SJCRH30 (cell line): Measurements from ENCODE around the gene WNT9B. TPM values are rescaled to one million over a fixed set of nuclear protein-coding genes. Genes with fewer than 3 reads are reported as not detected.
A peak's percentile ranks its signal among the peaks of the same experiment; 100 is the strongest.
"Not testable (repeated sequence)": the region's sequence is repeated elsewhere in the genome, so short reads cannot be mapped to it uniquely, and the experiment has no call there.

ENCODE experiments used
- DNase-seq, 2 experiments: peaks; one replicate each; pipeline ENCODE4 v3.0.0-alpha.2; 2015 to 2020
- H3K27ac ChIP-seq: fragments of 250-450 bp; sonication (Bioruptor Pico); 2 replicates; pipeline ENCODE4 v1.5.1; 2020; ENCODE audit warnings: mild to moderate bottlenecking, moderate library complexity
- H3K27me3 ChIP-seq: fragments of 250-450 bp; sonication (Bioruptor Pico); 2 replicates; pipeline ENCODE4 v1.5.1; 2020; ENCODE audit warnings: mild to moderate bottlenecking, moderate library complexity
- H3K36me3 ChIP-seq: fragments of 250-450 bp; sonication (Bioruptor Pico); 2 replicates; pipeline ENCODE4 v1.5.1; 2020; ENCODE audit warnings: mild to moderate bottlenecking, moderate library complexity
- H3K4me1 ChIP-seq: fragments of 250-450 bp; sonication (Bioruptor Pico); 2 replicates; pipeline ENCODE4 v1.5.1; 2020; ENCODE audit warnings: mild to moderate bottlenecking, moderate library complexity
- H3K4me3 ChIP-seq: fragments of 250-450 bp; sonication (Bioruptor Pico); 2 replicates; pipeline ENCODE4 v1.5.1; 2020; ENCODE audit warnings: mild to moderate bottlenecking, moderate library complexity
- H3K9me3 ChIP-seq: fragments of 250-450 bp; sonication (Bioruptor Pico); replicated peaks from 2 replicates; pipeline ENCODE4 v1.5.1; 2020; ENCODE audit warnings: mild to moderate bottlenecking, moderate library complexity
- total RNA-seq: library from RNA; depleted of rRNA; stranded (reverse); fragments of >200 nt; shearing (Covaris generic); gene quantifications from 2 replicates; pipeline ENCODE4 v1.2.3, GENCODE V29; 2014

Gene WNT9B
- total RNA-seq, 1 experiment from 2014 or later: not detected

DNA sequence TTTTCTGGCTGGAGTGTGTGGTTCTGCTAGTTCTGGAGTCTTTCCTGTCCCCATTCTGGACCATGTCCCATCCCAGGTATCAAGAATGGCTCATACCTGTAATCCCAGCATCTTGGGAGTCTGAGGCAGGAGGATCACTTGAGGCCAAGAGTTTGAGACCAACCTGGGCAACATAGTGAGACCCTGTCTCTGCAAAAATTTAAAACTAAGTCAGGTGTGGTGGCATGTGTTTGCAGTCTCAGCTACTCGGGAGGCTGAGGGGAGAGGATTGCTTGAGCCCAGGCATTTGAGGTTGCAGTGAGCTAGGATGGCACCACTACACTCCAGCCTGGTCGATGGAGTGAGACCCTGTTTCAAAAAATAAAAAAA is 17.6 kb upstream of the WNT9B start:
- H3K27me3 ChIP-seq: no peaks in the 10 kb centered on the region
- H3K27ac ChIP-seq: no peak overlapping the region

DNA sequence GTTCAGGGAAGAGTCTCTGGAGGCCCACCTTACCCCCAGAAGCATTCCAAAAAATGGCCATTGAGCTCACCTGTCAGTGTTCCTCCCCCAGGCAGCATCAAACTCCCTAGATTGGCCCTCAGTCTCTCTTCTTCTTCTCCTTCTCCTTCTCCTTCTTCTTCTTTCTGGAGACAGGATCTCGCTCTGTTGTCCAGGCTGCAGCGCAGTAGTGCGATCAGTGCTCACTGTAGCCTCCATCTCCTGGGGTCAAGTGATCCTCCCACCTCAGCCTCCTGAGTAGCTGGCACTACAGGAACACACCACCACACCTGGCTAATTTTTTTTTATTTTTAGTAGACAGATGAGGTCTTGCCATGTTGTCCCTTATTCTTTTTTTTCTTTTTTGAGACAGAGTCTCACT is 16.5 kb upstream of the WNT9B start:
- Histone ChIP-seq H3K4me1 (no peaks in the 10 kb centered on the region), H3K27me3 (no peaks in the 10 kb centered on the region), H3K36me3 (no peaks in the 10 kb centered on the region), H3K27ac (no peak overlapping the region), H3K4me3 (no peak overlapping the region), H3K9me3 (no peaks in the 10 kb centered on the region)
- no peak for DNase-seq

More for the DNA sequence above, 17.6 kb upstream of the WNT9B start:
- Histone ChIP-seq H3K36me3 (no peaks in the 10 kb centered on the region), H3K4me3 (no peak overlapping the region), H3K9me3 (no peaks in the 10 kb centered on the region), H3K4me1 (no peaks in the 10 kb centered on the region)
- no peak for DNase-seq

GRCh38 chr17:46836500-46836899 is 14.9 kb upstream of the WNT9B start:
- no peaks in the 10 kb centered on the region for H3K4me1 ChIP-seq
- H3K4me3 ChIP-seq: no peak overlapping the region
- H3K36me3 ChIP-seq: no peaks in the 10 kb centered on the region
- H3K27ac ChIP-seq: no peak overlapping the region
- H3K9me3 ChIP-seq: no peaks in the 10 kb centered on the region
- H3K27me3 ChIP-seq: no peaks in the 10 kb centered on the region
- DNase-seq: no peak

GRCh38 chr17:46837521-46837920 is 13.9 kb upstream of the WNT9B start:
- H3K27me3 ChIP-seq: no peaks in the 10 kb centered on the region
- H3K36me3 ChIP-seq: no peaks in the 10 kb centered on the region
- no peak overlapping the region for H3K4me3 ChIP-seq
- DNase-seq: no peak
- H3K9me3 ChIP-seq: no peaks in the 10 kb centered on the region
- no peak overlapping the region for H3K27ac ChIP-seq
- H3K4me1 ChIP-seq: no peaks in the 10 kb centered on the region

- H3K36me3 ChIP-seq: no peaks in the 10 kb centered on the region
- H3K4me3 ChIP-seq: no peak overlapping the region
- no peak for DNase-seq
- peaks cover 10% of the 10 kb centered on the region; the same call in 1 of the 2 replicates for H3K9me3 ChIP-seq
- no peak overlapping the region for H3K27ac ChIP-seq
- H3K27me3 ChIP-seq: no peaks in the 10 kb centered on the region
- no peaks in the 10 kb centered on the region for H3K4me1 ChIP-seq
Observed at GRCh38 chr17:46839211-46839610, 12.2 kb upstream of the WNT9B start.

DNA sequence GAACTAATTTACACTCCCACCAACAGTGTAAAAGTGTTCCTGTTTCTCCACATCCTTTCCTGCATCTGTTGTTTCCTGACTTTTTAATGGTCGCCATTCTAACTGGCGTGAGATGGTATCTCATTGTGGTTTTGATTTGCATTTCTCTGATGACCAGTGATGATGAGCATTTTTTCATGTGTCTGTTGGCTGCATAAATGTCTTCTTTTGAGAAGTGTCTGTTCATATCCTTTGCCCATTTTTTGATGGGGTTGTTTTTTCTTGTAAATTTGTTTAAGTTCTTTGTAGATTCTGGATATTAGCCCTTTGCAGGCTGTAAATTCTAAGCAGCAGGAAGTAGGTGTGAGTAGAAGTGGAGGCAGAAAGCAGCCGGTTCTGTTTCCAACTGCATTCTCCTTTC is 10.8 kb upstream of the WNT9B start:
- not testable (repeated sequence) for H3K36me3 ChIP-seq, H3K4me3 ChIP-seq, H3K27ac ChIP-seq, H3K27me3 ChIP-seq, H3K4me1 ChIP-seq, DNase-seq
- H3K9me3 ChIP-seq: peaks cover 10% of the 10 kb centered on the region; the same call in 1 of the 2 replicates

DNA sequence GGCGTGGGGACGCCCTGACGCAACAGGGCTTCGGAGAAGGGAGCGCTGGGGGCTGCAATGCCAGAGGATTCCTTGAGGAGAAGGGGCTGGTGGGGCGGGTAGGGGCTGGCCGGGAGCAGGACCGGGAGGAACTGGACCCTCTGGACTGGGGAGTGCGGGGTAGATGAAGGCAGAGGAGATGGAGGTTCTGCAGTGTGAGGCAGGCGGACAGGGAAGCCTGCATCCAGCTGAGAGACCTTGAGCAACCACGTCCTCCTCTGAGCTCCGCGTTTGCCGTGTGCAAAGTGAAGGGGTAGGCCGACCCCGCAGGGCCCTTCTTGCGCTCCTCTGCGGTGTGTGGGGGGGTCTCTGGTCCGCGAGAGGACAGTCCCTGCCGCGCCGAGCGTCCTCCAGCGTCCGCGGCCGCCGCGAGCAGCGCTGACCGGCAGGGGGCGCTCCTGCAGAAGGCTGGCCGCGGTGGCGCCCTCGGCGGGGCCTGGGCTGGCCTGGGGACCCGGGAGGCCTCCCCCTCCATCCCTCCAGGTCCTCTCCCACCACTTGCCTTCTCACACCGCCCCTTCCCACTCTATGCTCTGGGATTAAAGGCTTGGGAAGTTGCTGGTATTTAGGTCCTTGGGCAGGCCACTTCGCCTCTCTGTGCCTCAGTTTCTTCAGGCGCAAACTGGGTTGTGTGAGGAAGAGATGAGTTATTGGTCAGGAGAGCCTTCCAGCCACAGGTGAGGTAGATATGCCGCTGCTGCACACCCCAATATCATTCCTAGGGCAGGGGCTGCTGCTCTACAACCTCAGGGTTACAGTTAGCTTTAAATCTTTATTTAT is 9.6 kb upstream of the WNT9B start:
- no peak overlapping the region for H3K4me3 ChIP-seq
- H3K27ac ChIP-seq: no peak overlapping the region
- peaks cover 10% of the 10 kb centered on the region; the same call in 1 of the 2 replicates for H3K9me3 ChIP-seq
- H3K27me3 ChIP-seq: no peaks in the 10 kb centered on the region
- no peak for DNase-seq
- no peaks in the 10 kb centered on the region for H3K4me1 ChIP-seq
- no peaks in the 10 kb centered on the region for H3K36me3 ChIP-seq

GRCh38 chr17:46842835-46843234 is 8.5 kb upstream of the WNT9B start:
- DNase-seq: peak in 1 of 2 experiments; percentile 29
- Histone ChIP-seq H3K9me3 (peaks cover 10% of the 10 kb centered on the region; the same call in 1 of the 2 replicates), H3K4me1 (no peaks in the 10 kb centered on the region), H3K36me3 (no peaks in the 10 kb centered on the region), H3K4me3 (no peak overlapping the region), H3K27me3 (no peaks in the 10 kb centered on the region), H3K27ac (no peak overlapping the region)

- no peaks in the 10 kb centered on the region for H3K4me1 ChIP-seq
- no peaks in the 10 kb centered on the region for H3K27me3 ChIP-seq
- H3K27ac ChIP-seq: no peak overlapping the region
- no peak for DNase-seq
- peaks cover 10% of the 10 kb centered on the region; the same call in 1 of the 2 replicates for H3K9me3 ChIP-seq
- no peak overlapping the region for H3K4me3 ChIP-seq
- H3K36me3 ChIP-seq: no peaks in the 10 kb centered on the region
Observed at GRCh38 chr17:46847204-46848191, 3.9 kb upstream of the WNT9B start.

DNA sequence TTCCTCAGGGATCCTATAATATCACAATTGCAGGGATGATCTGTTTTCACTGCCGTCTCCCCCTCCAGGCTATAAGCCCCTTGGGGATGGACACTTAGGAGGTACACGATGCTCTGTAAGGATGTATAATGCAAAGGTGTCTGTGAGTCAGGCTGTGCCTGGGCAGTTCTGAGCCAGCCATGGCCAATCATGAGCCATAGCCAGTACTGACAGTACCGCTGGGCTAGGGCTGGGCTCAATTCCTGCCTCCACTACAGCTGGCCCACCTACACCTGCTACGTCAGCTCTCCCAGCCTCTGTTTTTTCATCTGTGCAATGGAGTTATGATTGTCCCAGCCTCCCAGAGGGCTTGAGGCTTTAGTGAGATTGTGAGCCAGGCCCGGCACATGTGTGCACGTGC is 2.8 kb upstream of the WNT9B start:
- Histone ChIP-seq H3K36me3 (no peaks in the 10 kb centered on the region), H3K4me3 (no peak overlapping the region), H3K27me3 (no peaks in the 10 kb centered on the region), H3K9me3 (peaks cover 2% of the 10 kb centered on the region; the same call in 1 of the 2 replicates), H3K4me1 (no peaks in the 10 kb centered on the region), H3K27ac (no peak overlapping the region)
- no peak for DNase-seq

GRCh38 chr17:46850688-46851028 is 725 bp upstream of the WNT9B start:
- H3K27me3 ChIP-seq: no peaks in the 10 kb centered on the region
- no peaks in the 10 kb centered on the region for H3K4me1 ChIP-seq

DNA sequence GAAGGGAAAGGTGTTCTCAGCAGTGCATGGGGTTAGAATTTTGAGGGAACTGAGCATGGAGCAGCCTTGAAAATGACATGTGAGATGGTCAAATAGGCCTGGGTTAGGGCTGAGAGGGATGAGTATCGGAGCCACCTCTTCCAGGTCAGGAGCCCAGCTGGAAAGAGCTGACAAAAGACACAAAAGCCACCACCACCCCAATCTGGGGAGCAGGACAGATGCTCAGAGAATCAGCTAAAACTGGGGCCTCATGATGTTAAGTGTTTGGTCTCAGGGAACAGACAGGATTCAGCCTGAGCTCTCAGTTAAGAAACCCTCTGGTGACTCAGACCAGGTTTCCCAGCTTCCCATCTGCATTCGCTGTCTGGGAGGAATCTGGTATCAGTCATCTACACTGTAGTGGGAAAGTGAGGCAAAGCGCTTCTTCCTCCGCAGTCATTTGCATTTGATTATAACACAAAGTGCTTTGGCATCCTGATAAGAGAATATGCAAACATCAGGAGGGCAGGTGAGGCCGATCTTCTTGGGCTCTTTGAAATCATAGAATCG is 2.6 kb downstream of the WNT9B start:
- H3K36me3 ChIP-seq: no peaks in the 10 kb centered on the region
- no peaks in the 10 kb centered on the region for H3K27me3 ChIP-seq
- no peaks in the 10 kb centered on the region for H3K9me3 ChIP-seq
- no peak for DNase-seq
- no peaks in the 10 kb centered on the region for H3K4me1 ChIP-seq
- no peak overlapping the region for H3K27ac ChIP-seq
- no peak overlapping the region for H3K4me3 ChIP-seq

More at GRCh38 chr17:46850688-46851028, 725 bp upstream of the WNT9B start:
- DNase-seq: no peak
- Histone ChIP-seq H3K4me3 (no peak overlapping the region), H3K36me3 (no peaks in the 10 kb centered on the region), H3K27ac (no peak overlapping the region), H3K9me3 (no peaks in the 10 kb centered on the region)

GRCh38 chr17:46854515-46854914 is 3.1 kb downstream of the WNT9B start:
- no peak for DNase-seq
- no peak overlapping the region for H3K27ac ChIP-seq

DNA sequence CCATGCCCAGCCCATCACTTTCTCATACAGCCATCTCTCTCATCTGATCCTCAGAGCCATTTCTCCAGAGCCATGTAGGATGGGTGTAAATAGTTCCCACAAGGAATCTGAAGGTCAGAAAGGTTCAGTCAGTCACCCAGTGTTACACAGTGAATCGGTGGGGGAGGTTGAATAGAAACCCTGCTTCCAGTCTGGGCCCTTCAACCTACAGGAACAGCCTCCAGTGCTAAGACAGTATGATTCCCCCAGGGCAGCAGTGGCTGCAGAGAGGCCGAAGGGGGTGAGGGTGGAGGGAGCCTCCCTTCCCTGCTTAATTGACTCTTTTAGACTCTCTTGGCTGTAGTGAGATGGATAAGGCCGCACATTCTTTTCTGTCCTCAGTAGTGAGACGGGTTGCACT is 3.6 kb downstream of the WNT9B start:
- Histone ChIP-seq H3K36me3 (no peaks in the 10 kb centered on the region), H3K27me3 (no peaks in the 10 kb centered on the region), H3K9me3 (no peaks in the 10 kb centered on the region), H3K27ac (no peak overlapping the region), H3K4me3 (no peak overlapping the region), H3K4me1 (no peaks in the 10 kb centered on the region)
- no peak for DNase-seq

More at GRCh38 chr17:46854515-46854914, 3.1 kb downstream of the WNT9B start:
- no peaks in the 10 kb centered on the region for H3K36me3 ChIP-seq
- no peaks in the 10 kb centered on the region for H3K4me1 ChIP-seq
- H3K4me3 ChIP-seq: no peak overlapping the region
- H3K27me3 ChIP-seq: no peaks in the 10 kb centered on the region
- no peaks in the 10 kb centered on the region for H3K9me3 ChIP-seq

DNA sequence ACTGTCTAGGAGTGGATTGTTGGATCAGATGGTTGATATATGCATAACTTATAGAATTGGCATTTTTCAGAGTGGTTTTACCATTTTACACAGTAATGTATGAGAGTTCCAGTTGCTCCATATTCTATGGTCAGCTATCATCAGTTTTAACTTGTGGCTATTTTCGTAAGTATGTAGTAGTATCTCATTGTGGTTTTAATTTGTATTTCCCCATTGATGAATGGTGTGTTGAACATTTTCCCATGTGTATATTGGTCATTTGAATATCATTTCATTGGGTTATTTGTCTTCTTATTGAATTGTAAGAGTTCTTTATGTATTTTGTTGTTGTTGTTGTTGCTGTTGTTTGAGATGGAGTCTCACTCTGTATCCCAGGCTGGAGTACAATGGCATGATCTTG is 6.2 kb downstream of the WNT9B start:
- H3K27ac ChIP-seq: no peak overlapping the region
- no peaks in the 10 kb centered on the region for H3K4me1 ChIP-seq
- H3K4me3 ChIP-seq: no peak overlapping the region
- H3K27me3 ChIP-seq: no peaks in the 10 kb centered on the region
- no peak for DNase-seq
- H3K36me3 ChIP-seq: no peaks in the 10 kb centered on the region
- H3K9me3 ChIP-seq: no peaks in the 10 kb centered on the region
